ENCODE measurements around the gene ANKRD44.
A peak's percentile ranks its signal among the peaks of the same experiment; 100 is the strongest.
"Not testable (repeated sequence)": the region's sequence is repeated elsewhere in the genome, so short reads cannot be mapped to it uniquely, and the experiment has no call there.

Gene ANKRD44

DNA sequence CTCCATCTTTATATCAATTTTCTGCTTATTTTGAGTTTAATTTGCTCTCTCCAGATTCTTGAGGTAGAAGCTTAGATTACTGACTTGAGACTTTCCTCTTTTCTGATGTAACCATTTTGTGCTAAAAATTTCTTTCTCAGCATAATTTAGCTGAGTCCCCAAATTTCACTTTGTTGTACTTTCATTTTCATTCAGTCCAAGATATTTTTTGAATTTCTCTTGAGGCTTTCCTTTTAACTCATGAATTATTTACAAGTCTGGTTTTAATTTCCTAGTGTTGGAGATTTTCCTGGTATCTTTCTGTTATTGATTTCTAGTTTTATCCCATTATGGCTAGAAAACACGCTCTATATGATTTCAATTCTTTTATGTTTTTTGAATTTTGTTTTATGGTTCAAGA, 239.4 kb downstream of the ANKRD44 start:
- DNase-seq: no peak

- DNase-seq: no peak
Observed at GRCh38 chr2:197069958-197070357, 240.6 kb downstream of the ANKRD44 start.

- DNase-seq: not testable (repeated sequence)
Observed at GRCh38 chr2:197062574-197062973, 248.0 kb downstream of the ANKRD44 start.

DNA sequence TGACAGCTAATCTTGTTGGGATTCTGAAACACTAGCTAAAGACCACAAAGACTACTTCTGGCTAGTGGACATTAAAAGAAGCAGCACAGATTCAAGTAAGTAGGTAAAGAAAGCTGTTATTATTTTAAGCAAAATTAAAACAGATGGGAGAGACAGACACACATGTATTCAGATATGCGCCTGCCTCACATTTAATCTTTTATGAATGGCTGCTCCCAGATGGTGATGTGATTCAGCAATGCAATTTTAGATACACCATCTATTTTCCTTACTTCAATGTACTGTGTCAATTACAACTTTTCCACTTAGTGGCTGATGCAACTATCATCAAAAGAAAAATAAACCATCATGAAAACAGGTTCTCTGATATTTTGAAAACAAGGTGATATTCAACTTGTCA, 251.1 kb downstream of the ANKRD44 start:
- peak; percentile 54 for DNase-seq

- DNase-seq: no peak
Observed at GRCh38 chr2:197058777-197059300, 251.7 kb downstream of the ANKRD44 start.

DNA sequence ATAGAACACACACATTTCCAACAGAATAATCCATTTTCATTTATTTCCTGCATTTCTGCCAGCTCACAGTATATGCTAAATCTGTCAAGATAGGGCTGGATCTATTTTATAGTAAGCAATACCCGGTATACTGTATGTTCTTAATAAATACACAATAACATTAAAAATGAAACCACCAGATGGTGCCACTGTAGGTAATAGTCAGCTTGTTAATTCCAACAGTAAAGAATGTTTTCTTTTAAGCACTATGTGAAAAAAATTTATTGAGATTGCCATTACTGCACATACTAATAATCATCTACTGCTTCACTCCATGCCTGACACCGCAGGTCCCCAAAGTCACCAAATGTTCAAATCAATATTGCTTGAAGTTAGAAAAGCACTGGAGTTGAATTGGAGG, 252.6 kb downstream of the ANKRD44 start:
- DNase-seq: no peak

- DNase-seq: no peak
Observed at GRCh38 chr2:197055045-197055444, 255.5 kb downstream of the ANKRD44 start.

GRCh38 chr2:197054437-197054836, 256.1 kb downstream of the ANKRD44 start:
- DNase-seq: no peak

DNA sequence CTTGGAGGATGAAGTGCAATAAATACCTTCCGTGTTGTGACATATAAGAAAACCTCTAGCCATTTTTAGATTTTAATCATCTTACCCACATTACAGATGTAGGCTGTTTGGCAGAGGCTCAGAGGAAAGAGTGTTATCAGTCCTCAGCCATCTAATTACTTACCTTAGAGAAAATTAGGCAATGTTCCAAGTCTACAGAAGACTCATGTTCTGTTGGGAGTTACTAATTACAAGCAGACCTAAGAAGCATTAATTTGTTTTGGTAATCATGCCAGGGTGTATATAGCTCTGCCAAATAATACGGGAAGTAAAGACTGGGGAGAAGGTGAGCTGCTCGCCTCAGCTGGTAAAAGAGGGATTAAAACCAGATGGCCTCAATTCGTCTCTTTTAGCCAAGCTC, 258.2 kb downstream of the ANKRD44 start:
- DNase-seq: peak; percentile 83

DNA sequence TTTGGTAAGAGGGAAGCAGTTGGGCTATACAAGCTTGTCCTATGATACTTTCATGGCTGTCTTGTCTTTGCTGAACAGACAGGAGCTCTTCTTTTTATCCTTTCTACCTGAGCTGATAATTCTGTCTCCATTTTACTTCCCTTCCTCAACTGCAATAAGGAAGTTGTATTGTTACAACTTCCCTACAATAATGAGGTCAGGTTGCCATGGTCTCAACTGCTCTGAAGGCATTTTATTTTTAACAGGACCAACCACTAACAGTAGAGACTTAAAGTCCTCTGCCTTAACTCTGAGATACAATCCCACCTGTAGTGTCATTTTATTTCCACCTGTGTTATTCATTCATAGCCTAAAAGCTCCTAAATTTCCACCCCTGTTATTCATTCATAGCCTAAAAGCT, 265.5 kb downstream of the ANKRD44 start:
- no peak for DNase-seq

DNA sequence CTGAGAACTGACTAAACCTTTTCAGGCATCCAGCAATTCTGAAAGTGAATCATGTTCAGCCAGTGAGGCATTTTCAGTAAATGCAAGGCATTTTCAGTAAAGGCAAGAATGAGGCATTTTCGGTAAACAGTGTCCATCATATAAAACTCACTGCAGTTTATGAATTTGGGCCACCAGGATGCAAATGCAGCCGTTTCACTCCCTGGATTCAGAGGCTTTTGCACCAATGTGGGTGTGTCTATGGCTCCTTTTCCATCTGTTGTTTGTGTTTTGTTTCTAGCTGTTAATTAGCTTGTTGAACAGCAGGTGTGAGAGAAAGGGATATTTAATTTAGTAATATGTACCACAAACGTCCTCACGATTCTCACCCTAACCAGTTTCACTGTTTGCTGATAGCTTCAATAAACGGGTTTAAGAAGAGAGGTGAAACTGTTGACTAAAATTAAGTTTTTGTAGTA, 267.8 kb downstream of the ANKRD44 start:
- peak; percentile 67 for DNase-seq

- no peak for DNase-seq
Observed at GRCh38 chr2:197037863-197038398, 272.6 kb downstream of the ANKRD44 start.

- DNase-seq: no peak
Observed at GRCh38 chr2:197035002-197035401, 275.6 kb downstream of the ANKRD44 start.

GRCh38 chr2:197034292-197034691, 276.3 kb downstream of the ANKRD44 start:
- DNase-seq: no peak

DNA sequence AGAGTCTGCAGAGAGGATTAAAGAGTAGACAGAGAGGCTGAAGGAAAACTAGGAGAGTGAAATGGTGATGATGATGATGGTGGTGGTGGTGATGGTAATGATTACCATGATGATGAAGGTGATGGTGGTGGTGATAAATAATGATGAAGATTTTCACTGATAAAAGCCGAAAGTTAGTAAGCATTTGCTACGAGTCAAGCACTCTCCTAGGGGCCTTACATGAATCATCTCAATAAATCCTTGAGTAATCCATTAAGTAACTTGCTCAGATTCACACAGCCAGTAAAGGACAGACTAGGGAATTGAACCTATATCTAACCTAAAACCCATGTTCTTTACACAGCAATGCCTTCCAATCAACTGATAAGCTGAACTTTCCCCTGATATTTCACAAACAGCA, 277.4 kb downstream of the ANKRD44 start:
- DNase-seq: no peak

DNA sequence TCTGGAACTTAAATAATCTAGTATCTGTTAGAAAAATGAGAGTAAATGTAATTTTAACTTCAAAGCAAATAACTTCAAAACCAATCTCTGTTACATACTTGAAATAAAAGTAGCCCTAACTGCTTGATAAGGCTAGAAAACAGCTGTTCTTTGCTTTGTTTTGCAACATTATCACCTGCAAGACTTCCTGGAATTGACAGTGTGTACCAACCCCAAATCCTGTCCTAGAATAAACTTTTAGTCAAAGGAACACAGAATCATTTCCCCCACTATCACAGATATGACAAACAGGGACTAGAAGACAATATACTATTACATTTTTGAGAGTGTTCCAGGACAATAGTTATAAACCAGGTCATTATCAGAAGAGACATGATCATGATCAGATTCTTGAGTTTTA, 278.8 kb downstream of the ANKRD44 start:
- DNase-seq: no peak

DNA sequence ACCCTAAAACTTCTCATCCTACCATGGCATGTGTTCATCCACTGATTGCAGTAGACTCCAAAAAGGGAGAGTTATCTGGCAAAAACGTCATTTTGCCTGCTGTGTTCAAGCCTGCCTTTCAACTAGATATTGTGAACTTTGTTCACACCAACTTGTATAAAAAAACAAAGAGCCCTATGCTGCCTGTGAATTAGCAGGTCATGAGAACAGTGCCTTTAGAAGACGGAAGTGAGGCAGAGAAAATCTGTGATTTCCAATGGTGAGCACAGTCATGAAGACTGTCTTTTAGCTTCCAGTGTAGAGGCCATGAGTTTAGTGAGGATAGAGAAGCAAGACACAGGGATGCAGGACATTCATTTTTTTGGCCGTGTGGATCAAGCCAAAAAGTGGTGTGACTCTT, 280.5 kb downstream of the ANKRD44 start:
- no peak for DNase-seq

DNA sequence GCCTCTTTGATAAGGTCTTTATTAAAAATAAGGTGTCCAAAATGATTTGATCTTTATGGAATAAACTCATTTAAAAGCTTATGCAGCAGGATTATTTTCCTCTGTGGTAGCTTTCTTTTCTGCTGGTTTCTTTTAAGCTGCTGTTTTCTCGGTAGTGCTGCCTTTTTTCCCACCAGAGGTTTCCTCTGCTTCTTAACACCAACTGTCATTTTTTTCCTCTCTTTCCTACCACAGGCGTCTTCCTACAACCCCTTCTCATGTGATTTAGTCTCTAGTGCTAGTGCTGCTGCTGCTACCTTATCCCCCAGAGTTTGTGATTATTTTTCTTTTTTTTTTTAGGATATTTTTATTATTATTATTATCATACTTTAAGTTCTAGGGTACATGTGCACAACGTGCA, 281.9 kb downstream of the ANKRD44 start:
- no peak for DNase-seq

- DNase-seq: no peak
Observed at GRCh38 chr2:197028230-197028629, 282.4 kb downstream of the ANKRD44 start.

GRCh38 chr2:197024206-197024605, 286.4 kb downstream of the ANKRD44 start:
- DNase-seq: no peak

DNA sequence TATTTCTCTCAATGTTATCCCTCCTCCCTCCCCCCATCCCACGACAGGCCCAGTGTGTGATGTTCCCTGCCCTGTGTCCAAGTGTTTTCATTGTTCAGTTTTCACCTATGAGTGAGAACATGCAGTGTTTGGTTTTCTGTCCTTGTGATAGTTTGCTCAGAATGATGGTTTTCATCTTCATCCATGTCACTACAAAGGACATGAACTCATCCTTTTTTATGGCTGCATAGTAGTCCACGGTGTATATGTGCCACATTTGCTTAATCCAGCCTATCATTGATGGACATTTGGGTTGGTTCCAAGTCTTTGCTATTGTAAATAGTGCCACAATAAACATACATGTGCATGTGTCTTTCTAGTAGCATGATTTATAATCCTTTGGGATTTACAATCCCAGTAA, 289.7 kb downstream of the ANKRD44 start:
- not testable (repeated sequence) for DNase-seq

- DNase-seq: no peak
Observed at GRCh38 chr2:197013098-197013497, 297.5 kb downstream of the ANKRD44 start.

GRCh38 chr2:197011801-197012641, 298.6 kb downstream of the ANKRD44 start:
- peak; percentile 26 for DNase-seq

GRCh38 chr2:197011021-197011417, 299.6 kb downstream of the ANKRD44 start:
- no peak for DNase-seq
